A673 (cell line): ENCODE measurements around the gene OSBP2. TPM values are rescaled to one million over a fixed set of nuclear protein-coding genes. Genes with fewer than 3 reads are reported as not detected.
"Not testable (repeated sequence)": the region's sequence is repeated elsewhere in the genome, so short reads cannot be mapped to it uniquely, and the experiment has no call there.

ENCODE experiments used
- BruUV-seq: library from RNA; stranded (reverse); fragments of 400-500 nt; replicated peaks from 2 replicates; lab custom pipeline; 2021; lab: Mats Ljungman, UMichigan
- CTCF ChIA-PET: fragments of 300-600 bp; sonication (Branson Sonifier 250); formaldehyde crosslinking; loops from one replicate; lab custom pipeline; 2022; ENCODE audit warnings: antibody characterized with exemption; lab: Charles Lee
- POLR2A ChIA-PET: fragments of 300-600 bp; sonication (Branson Sonifier 250); formaldehyde crosslinking; loops from one replicate; lab custom pipeline; 2022; ENCODE audit warnings: antibody characterized with exemption; ENCODE audit not compliant: low non-redundant PET; lab: Charles Lee
- DNase-seq: peaks from one replicate; pipeline ENCODE4 v3.0.0-alpha.2; 2015; ENCODE audit warnings: low spot score
- H3K27ac ChIP-seq: fragments of 200-600 bp; sonication (generic); 2 replicates; pipeline ENCODE4 v1.5.1; 2016; ENCODE audit warnings: mixed run types, low read depth, mild to moderate bottlenecking, mixed read lengths, antibody characterized with exemption, low read length; ENCODE audit not compliant: poor library complexity, severe bottlenecking
- H3K27me3 ChIP-seq: fragments of 200-600 bp; sonication (generic); replicated peaks from 2 replicates; pipeline ENCODE4 v1.6.1; 2017; ENCODE audit warnings: mixed run types, low read depth, mild to moderate bottlenecking, mixed read lengths, antibody characterized with exemption, low read length; ENCODE audit not compliant: insufficient read depth, poor library complexity
- H3K36me3 ChIP-seq: fragments of 200-600 bp; sonication (generic); 2 replicates; pipeline ENCODE4 v1.6.1; 2016; ENCODE audit warnings: mixed run types, mild to moderate bottlenecking, mixed read lengths, antibody characterized with exemption, low read length; ENCODE audit not compliant: insufficient read depth, poor library complexity, severe bottlenecking
- H3K4me1 ChIP-seq: fragments of 200-600 bp; sonication (generic); 2 replicates; pipeline ENCODE4 v1.6.1; 2017; ENCODE audit warnings: mixed run types, mild to moderate bottlenecking, mixed read lengths, antibody characterized with exemption, low read length; ENCODE audit not compliant: insufficient read depth, poor library complexity, severe bottlenecking
- H3K4me3 ChIP-seq: fragments of 200-600 bp; sonication (generic); 2 replicates; pipeline ENCODE4 v1.5.1; 2016; ENCODE audit warnings: low read depth, mixed run types, mild to moderate bottlenecking, mixed read lengths, low read length; ENCODE audit not compliant: poor library complexity, severe bottlenecking
- H3K9me3 ChIP-seq: fragments of 200-600 bp; sonication (generic); 2 replicates; pipeline ENCODE4 v1.6.1; 2016; ENCODE audit warnings: mixed run types, low read depth, mild to moderate bottlenecking, mixed read lengths, antibody characterized with exemption, low read length; ENCODE audit not compliant: poor library complexity, severe bottlenecking
- EZH2 ChIP-seq: fragments of 200-600 bp; sonication (generic); IDR thresholded peaks from 2 replicates; pipeline ENCODE4 v1.6.1; 2017; ENCODE audit warnings: borderline replicate concordance, low read depth, mild to moderate bottlenecking, mixed read lengths, antibody characterized with exemption, low read length; ENCODE audit not compliant: poor library complexity, severe bottlenecking
- intact Hi-C: fragments of 100-400 bp; cut with micrococcal nuclease; formaldehyde crosslinking; loops from one replicate; pipeline ENCODE4 v1.10.0; 2022; ENCODE audit not compliant: unreplicated experiment
- total RNA-seq: library from RNA; stranded (reverse); gene quantifications from 2 replicates; pipeline ENCODE4 v1.2.3, GENCODE V29; 2021
- TF ChIP-seq, protein P1 (sequence below): fragments of 300-800, 200-600 bp; sonication (generic); conservative IDR thresholded peaks from 2 replicates; pipeline ENCODE4 v1.5.1; 2017; ENCODE audit warnings: low read depth, mild to moderate bottlenecking, antibody characterized with exemption, low read length, moderate library complexity, mixed read lengths

OSBP2 gene
- total RNA-seq, 1 experiment from 2014 or later, result 1.8 TPM

DNA sequence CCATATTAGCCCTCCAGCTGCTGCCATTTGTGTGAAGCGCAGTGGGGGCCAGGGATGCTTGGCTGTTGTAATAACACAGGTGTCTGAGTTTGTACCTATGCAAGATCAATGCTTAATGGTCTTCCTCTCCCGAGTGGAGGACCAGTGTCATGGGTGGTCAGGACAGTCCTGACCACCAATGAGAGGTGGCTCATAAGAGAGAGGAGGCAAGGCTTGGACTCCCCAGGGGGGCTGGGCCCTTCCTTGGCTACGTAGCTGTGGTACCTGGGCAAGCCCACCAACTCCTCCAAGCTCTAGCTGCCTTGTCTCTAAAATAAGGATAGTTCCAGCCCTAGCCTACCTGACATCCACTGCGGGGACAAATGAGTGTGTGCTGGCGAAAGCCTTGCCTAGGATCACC, 79.2 kb downstream of the OSBP2 start:
- no peak for TF ChIP-seq EZH2
- TF ChIP-seq, protein P1, sequence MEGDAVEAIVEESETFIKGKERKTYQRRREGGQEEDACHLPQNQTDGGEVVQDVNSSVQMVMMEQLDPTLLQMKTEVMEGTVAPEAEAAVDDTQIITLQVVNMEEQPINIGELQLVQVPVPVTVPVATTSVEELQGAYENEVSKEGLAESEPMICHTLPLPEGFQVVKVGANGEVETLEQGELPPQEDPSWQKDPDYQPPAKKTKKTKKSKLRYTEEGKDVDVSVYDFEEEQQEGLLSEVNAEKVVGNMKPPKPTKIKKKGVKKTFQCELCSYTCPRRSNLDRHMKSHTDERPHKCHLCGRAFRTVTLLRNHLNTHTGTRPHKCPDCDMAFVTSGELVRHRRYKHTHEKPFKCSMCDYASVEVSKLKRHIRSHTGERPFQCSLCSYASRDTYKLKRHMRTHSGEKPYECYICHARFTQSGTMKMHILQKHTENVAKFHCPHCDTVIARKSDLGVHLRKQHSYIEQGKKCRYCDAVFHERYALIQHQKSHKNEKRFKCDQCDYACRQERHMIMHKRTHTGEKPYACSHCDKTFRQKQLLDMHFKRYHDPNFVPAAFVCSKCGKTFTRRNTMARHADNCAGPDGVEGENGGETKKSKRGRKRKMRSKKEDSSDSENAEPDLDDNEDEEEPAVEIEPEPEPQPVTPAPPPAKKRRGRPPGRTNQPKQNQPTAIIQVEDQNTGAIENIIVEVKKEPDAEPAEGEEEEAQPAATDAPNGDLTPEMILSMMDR, result no peak
- ChIA-PET POLR2A (no interaction called here), CTCF (no interaction called here)
- Histone ChIP-seq H3K4me3 (no peak overlapping the region), H3K4me1 (no peaks in the 10 kb centered on the region), H3K9me3 (no peaks in the 10 kb centered on the region), H3K36me3 (no peaks in the 10 kb centered on the region), H3K27me3 (no peaks in the 10 kb centered on the region), H3K27ac (no peak overlapping the region)
- intact Hi-C loops, result no loop called here
- DNase-seq, result no peak
- BruUV-seq, result no TSS peak

DNA sequence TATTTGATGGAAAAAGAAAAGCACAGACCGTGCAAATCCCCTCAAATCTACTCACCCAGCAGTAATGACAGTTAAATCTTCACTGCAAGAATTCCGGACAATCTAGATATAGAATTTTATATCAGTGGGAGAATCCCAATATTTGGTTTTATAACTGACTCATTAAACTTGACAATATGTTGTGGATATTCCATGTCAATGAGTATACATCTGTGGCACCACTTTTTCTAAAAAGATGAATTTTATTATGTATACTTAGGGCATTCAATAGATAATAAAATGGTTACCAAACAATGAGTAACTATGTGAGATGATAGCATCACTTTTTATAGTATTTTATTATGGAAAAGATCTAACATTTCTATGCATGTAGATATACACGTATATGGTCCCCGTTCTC, 79.9 kb downstream of the OSBP2 start:
- ChIA-PET CTCF (no interaction called here), POLR2A (no interaction called here)
- intact Hi-C loops, result no loop called here
- H3K27ac ChIP-seq, result no peak overlapping the region
- H3K36me3 ChIP-seq, result no peaks in the 10 kb centered on the region
- BruUV-seq, result no TSS peak
- H3K4me1 ChIP-seq, result no peaks in the 10 kb centered on the region
- H3K9me3 ChIP-seq, result no peaks in the 10 kb centered on the region
- no peaks in the 10 kb centered on the region for H3K27me3 ChIP-seq
- H3K4me3 ChIP-seq, result no peak overlapping the region
- no peak for DNase-seq
- TF ChIP-seq EZH2, result no peak
- TF ChIP-seq, protein P1, result no peak

DNA sequence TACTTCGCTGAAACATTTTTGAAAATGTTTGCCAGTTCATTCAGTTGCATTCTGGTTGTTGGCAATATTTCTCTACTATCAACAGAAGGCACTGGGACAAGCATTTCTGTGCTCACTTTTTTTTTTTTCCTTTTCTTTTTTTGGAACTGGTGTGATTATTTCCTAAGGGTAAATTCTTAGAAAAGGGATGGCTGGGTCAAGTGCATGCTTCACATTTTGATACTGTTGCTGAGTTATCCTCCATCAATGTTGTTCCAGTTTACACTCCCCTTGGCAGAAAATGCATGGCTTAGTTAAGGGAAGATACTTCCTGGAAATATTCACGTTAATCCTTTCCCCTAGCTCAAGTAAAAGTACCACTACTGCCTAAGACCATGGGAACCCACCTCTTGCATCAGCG, 81.8 kb downstream of the OSBP2 start:
- no peaks in the 10 kb centered on the region for H3K4me1 ChIP-seq
- H3K4me3 ChIP-seq, result no peak overlapping the region
- H3K27ac ChIP-seq, result no peak overlapping the region
- H3K27me3 ChIP-seq, result no peaks in the 10 kb centered on the region
- intact Hi-C loops, result loop anchor here (5.0 kb wide), 1 partner anchor 371 kb away; no protein-coding TSS in a partner anchor
- CTCF ChIA-PET, result no interaction called here
- POLR2A ChIA-PET, result no interaction called here
- H3K36me3 ChIP-seq, result no peaks in the 10 kb centered on the region
- TF ChIP-seq EZH2, result no peak
- TF ChIP-seq, protein P1, result no peak
- DNase-seq, result no peak
- H3K9me3 ChIP-seq, result no peaks in the 10 kb centered on the region
- no TSS peak for BruUV-seq

DNA sequence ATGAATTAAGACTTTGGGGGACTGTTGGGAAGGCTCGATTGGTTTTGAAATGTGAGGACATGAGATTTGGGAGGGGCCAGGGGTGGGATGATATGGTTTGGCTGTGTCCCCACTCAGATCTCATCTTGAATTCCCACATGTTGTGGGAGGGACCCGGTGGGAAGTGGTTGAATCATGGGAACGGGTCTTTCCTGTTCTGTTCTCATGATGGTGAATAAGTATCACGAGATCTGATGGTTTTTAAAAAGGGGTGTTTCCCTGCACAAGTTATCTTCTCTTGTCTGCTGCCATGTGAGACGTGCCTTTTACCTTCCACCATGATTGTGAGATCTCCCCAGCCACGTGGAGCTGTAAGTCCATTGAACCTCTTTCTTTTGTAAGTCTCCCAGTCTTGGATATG, 82.5 kb downstream of the OSBP2 start:
- POLR2A ChIA-PET, H3K4me1 ChIP-seq, H3K27ac ChIP-seq, DNase-seq, H3K4me3 ChIP-seq, H3K27me3 ChIP-seq, BruUV-seq, CTCF ChIA-PET, H3K9me3 ChIP-seq, H3K36me3 ChIP-seq: not testable (repeated sequence)
- intact Hi-C loops, result loop anchor here (5.0 kb wide), 1 partner anchor 370 kb away; no protein-coding TSS in a partner anchor
